Gastroesophageal sphincter (tissue), 4 donors: ENCODE measurements around the gene FAM168B. TPM values are rescaled to one million over a fixed set of nuclear protein-coding genes. Genes with fewer than 3 reads are reported as not detected.

ENCODE experiments used
- ATAC-seq: fragments of 150-250 bp; one replicate; pipeline ENCODE4 v1.9.1; 2016; ENCODE audit warnings: mild to moderate bottlenecking, moderate library complexity
- H3K27ac ChIP-seq, 4 donors: fragments of 200-600 bp; sonication (generic) in 3 of 4; 1 replicate in 3 of 4; 2 replicates in 1 of 4; pipeline ENCODE4 v1.5.1; 2016 to 2019
- H3K27me3 ChIP-seq: fragments of 200-600 bp; sonication (generic); one replicate; pipeline ENCODE4 v1.5.1; 2019
- H3K36me3 ChIP-seq, 2 donors: fragments of 200-600 bp; sonication (generic); one replicate each; pipeline ENCODE4 v1.5.1; 2019; ENCODE audit warnings: control low read depth in 1 of 2
- H3K4me1 ChIP-seq, 3 donors: fragments of 200-600 bp; sonication (generic); 1 replicate in 2 of 3; 2 replicates in 1 of 3; pipeline ENCODE4 v1.5.1; 2016 to 2019; ENCODE audit warnings: control low read depth in 2 of 3
- H3K4me3 ChIP-seq, 2 donors: fragments of 200-600 bp; sonication (generic); one replicate each; pipeline ENCODE4 v1.5.1; 2019; ENCODE audit warnings: mild to moderate bottlenecking in 1 of 2, moderate library complexity in 1 of 2
- H3K9me3 ChIP-seq, 3 donors: fragments of 200-600 bp; sonication (generic); one replicate each; pipeline ENCODE4 v1.5.1; 2017 to 2019; ENCODE audit warnings: control low read depth in 2 of 3
- EP300 ChIP-seq: sonication (generic); formaldehyde crosslinking; IDR thresholded peaks from one replicate; pipeline ENCODE4 v1.6.1; 2017; ENCODE audit warnings: antibody characterized with exemption, mild to moderate bottlenecking
- POLR2A ChIP-seq, 2 donors: fragments of 450-650 bp; IDR thresholded peaks; one replicate each; pipeline ENCODE4 v1.6.1; 2017; ENCODE audit warnings: antibody characterized with exemption in 2 of 2, mild to moderate bottlenecking in 2 of 2, moderate library complexity in 1 of 2
- POLR2AphosphoS5 ChIP-seq: sonication (generic); formaldehyde crosslinking; IDR thresholded peaks from one replicate; pipeline ENCODE4 v1.6.1; 2017; ENCODE audit warnings: antibody characterized with exemption
- WGBS, 2 donors: methylation state at CpG; one replicate each; pipeline ENCODE4 v1.1.5; 2018; ENCODE audit warnings: low coverage in 1 of 2; 5-methylcytosine and 5-hydroxymethylcytosine counted together
- total RNA-seq, 4 donors: library from RNA; depleted of rRNA; stranded (reverse); fragments of >200 nt; gene quantifications; one replicate each; pipeline ENCODE4 v1.1.0, GENCODE V29; 2016
- TF ChIP-seq, protein P1 (sequence below), 4 experiments: fragments of 200-600 bp in 2 of 4; fragments of 450-650 bp in 2 of 4; sonication (generic) in 1 of 4; IDR thresholded peaks; one replicate each; pipeline ENCODE4 v1.5.1; 2017 to 2019; ENCODE audit warnings: antibody characterized with exemption in 4 of 4, mild to moderate bottlenecking in 2 of 4, moderate library complexity in 2 of 4

The FAM168B gene
- total RNA-seq, 4 donors from 2014 or later = 184 to 244 (median 198) TPM

DNA sequence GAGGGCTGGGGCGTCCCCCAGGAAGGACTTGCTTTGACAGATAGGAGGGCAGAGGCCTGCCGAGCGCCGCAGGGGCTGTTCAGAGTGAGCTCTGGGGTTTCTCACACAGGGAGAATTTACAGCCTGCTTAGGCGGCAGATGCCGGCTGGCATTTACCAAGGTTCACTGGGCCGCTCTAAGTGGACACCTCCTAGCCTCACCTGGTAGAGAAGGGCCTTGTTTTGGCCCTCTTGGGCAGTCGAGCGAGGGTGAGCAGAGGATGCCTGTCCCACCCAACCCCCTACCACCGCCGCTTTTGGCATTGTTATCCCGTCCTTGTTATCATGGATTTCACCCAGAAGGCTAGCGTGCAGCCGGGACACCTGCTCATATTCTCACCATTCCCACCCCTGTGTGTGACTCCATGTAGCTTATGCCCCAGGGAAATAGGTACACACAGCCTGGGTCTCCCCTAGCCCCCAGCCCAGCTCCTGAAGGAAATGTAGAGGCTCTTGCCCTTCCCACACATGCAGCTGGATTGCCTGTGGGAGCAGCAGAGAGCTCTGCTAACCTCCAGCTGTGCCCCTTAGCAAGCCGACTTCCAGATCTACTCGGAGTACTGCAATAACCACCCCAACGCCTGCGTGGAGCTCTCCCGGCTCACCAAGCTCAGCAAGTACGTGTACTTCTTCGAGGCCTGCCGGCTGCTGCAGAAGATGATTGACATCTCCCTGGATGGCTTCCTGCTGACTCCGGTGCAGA lies 52.4 kb downstream of the FAM168B start:
- H3K27ac ChIP-seq = no peak overlapping the region
- no peak for ATAC-seq
- TF ChIP-seq POLR2A (IDR thresholded peaks at IDR 0.05) = no peak
- no peak for TF ChIP-seq EP300
- TF ChIP-seq, protein P1, sequence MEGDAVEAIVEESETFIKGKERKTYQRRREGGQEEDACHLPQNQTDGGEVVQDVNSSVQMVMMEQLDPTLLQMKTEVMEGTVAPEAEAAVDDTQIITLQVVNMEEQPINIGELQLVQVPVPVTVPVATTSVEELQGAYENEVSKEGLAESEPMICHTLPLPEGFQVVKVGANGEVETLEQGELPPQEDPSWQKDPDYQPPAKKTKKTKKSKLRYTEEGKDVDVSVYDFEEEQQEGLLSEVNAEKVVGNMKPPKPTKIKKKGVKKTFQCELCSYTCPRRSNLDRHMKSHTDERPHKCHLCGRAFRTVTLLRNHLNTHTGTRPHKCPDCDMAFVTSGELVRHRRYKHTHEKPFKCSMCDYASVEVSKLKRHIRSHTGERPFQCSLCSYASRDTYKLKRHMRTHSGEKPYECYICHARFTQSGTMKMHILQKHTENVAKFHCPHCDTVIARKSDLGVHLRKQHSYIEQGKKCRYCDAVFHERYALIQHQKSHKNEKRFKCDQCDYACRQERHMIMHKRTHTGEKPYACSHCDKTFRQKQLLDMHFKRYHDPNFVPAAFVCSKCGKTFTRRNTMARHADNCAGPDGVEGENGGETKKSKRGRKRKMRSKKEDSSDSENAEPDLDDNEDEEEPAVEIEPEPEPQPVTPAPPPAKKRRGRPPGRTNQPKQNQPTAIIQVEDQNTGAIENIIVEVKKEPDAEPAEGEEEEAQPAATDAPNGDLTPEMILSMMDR (IDR thresholded peaks at IDR 0.05) = no peak
- H3K4me1 ChIP-seq = peaks cover 0 to 10% (median 1%) of the 10 kb centered on the region in 3 donors
- H3K4me3 ChIP-seq = peak overlapping the region in 1 of 2 donors; percentile 21
- H3K9me3 ChIP-seq = no peaks in the 10 kb centered on the region
- peaks cover 0 to 54% of the 10 kb centered on the region in 2 donors for H3K36me3 ChIP-seq
- WGBS, 2 donors = 80 to 93% methylated on average over 1 to 4 of the region's 23 CpGs
- H3K27me3 ChIP-seq = peaks cover 4% of the 10 kb centered on the region

DNA sequence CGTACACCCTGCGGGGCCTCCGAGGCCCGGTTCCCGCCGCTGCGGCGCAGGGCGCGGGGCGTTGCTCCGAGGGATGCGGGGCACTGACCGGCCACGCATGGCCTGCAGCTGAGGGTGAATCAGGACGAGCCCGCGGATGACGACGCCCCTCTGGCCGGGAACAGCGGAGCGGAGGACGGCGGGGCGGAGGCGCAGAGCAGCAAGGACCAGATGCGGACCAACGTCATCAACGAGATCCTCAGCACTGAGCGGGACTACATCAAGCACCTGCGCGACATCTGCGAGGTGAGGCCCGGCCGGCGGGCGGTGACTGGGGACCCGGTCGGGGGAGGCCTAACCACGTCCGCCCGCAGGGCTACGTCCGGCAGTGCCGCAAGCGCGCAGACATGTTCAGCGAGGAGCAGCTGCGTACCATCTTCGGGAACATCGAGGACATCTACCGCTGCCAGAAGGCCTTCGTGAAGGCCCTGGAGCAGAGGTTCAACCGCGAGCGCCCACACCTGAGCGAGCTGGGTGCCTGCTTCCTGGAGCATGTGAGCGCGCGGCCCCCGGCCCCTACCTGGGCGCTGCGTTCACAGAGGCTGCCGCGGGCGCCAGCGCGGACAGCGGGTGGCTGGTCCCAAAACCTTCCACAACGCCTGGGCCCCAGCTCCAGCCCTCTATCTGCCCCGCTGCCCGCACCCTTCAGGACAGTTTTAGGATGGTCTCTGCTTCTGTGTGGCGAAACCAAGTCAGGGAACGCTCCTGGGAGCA lies 53.2 kb downstream of the FAM168B start:
- Histone ChIP-seq H3K27ac (no peak overlapping the region), H3K9me3 (no peaks in the 10 kb centered on the region), H3K27me3 (peaks cover 9% of the 10 kb centered on the region), H3K4me3 (peak overlapping the region in 1 of 2 donors; percentile 21), H3K4me1 (peaks cover 0 to 17% (median 5%) of the 10 kb centered on the region in 3 donors), H3K36me3 (peaks cover 0 to 46% of the 10 kb centered on the region in 2 donors)
- TF ChIP-seq POLR2AphosphoS5 (no peak), POLR2A (IDR thresholded peaks at IDR 0.05) (no peak)
- 33 to 90% methylated on average over 2 to 3 of the region's 75 CpGs for WGBS, 2 donors
- no peak for ATAC-seq

DNA sequence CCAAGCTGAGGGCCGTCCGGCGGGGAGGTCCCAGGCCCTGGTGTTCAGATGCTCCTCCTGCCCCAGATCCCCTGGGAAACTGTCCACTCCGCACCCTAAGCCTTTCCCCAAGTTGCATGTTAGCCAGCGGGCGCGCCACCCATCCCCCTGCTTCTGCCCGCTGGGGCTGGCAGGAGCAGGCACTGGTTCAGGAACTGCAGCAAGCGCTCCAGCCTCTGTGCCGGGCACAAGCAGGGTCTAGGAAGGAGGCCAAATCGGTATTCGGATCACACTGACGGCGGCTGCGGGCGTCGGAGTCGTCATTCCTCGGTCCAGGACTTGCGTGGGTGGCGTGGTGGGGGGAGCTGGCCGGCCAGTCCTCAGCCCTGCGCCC lies 53.7 kb downstream of the FAM168B start:
- H3K27me3 ChIP-seq = peaks cover 10% of the 10 kb centered on the region
- WGBS, 2 donors = no CpG with 5 or more reads among the region's 23 CpGs
- H3K4me1 ChIP-seq = peaks cover 0 to 20% (median 5%) of the 10 kb centered on the region in 3 donors
- ATAC-seq = no peak
- H3K27ac ChIP-seq = no peak overlapping the region
- no peak for TF ChIP-seq POLR2AphosphoS5
- TF ChIP-seq EP300 = no peak
- TF ChIP-seq, protein P1 (IDR thresholded peaks at IDR 0.05) = no peak
- no peak for TF ChIP-seq POLR2A (IDR thresholded peaks at IDR 0.05)
- no peaks in the 10 kb centered on the region for H3K9me3 ChIP-seq
- peaks cover 0 to 41% of the 10 kb centered on the region in 2 donors for H3K36me3 ChIP-seq
- H3K4me3 ChIP-seq = peak overlapping the region in 1 of 2 donors; percentile 21

DNA sequence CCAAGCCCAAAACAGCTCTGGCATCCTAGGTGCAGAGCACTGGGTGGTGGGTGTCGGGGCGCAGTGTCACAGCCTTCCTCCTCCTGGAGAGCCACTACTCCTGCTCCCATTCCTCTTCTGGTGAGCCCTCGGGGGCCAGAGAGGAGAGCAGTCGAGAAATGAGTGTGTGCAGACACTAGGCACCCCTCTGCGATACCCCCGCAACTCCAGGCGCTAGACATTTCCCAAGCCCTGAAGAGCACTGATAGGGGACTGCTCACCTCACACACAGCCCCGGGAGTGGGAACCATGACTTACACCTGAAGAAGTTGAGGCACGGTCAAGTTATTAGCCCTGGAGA lies 54.2 kb downstream of the FAM168B start:
- Histone ChIP-seq H3K9me3 (no peaks in the 10 kb centered on the region), H3K36me3 (peaks cover 0 to 36% of the 10 kb centered on the region in 2 donors), H3K27ac (no peak overlapping the region), H3K4me3 (no peak overlapping the region), H3K27me3 (peaks cover 10% of the 10 kb centered on the region), H3K4me1 (peaks cover 0 to 24% (median 5%) of the 10 kb centered on the region in 3 donors)
- no peak for TF ChIP-seq POLR2AphosphoS5
- TF ChIP-seq, protein P1 (IDR thresholded peaks at IDR 0.05) = no peak
- no peak for TF ChIP-seq EP300
- TF ChIP-seq POLR2A (IDR thresholded peaks at IDR 0.05) = no peak
- 73 to 80% methylated on average over 2 to 4 of the region's 9 CpGs for WGBS, 2 donors
- ATAC-seq = no peak

DNA sequence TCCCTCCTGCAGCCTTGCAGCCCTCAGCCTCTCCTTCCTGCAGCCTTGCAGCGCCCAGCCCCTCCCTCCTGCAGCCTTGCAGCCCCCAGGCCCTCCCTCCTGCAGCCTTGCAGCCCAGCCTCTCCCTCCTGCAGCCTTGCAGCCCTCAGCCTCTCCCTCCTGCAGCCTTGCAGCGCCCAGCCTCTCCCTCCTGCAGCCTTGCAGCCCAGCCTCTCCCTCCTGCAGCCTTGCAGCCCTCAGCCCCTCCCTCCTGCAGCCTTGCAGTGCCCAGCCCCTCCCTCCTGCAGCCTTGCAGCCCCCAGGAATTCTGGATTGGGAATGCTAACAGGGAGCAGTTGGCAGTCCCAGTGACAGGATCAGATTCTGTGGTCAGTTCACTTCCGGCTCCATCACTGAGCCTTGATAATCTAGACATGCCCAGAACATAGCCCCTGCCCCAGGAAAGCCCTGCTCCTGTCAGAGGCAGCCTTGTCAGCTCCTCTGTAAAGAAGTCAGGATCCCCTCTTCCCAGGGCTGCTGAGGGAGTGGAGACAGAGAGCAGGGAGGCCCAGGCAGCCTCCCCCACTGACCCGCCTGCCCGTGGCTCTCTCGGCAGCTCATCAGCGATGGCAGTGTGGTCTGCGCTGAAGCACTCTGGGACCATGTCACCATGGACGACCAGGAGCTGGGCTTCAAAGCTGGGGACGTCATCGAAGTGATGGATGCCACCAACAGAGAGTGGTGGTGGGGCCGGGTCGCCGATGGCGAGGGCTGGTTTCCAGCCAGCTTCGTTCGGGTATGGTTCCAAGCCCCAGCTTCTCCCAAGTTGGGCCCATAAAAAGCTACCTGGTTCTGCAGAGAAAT lies 54.8 kb downstream of the FAM168B start:
- Histone ChIP-seq H3K4me3 (no peak overlapping the region), H3K9me3 (no peaks in the 10 kb centered on the region), H3K36me3 (peaks cover 0 to 30% of the 10 kb centered on the region in 2 donors), H3K27me3 (peaks cover 10% of the 10 kb centered on the region), H3K27ac (no peak overlapping the region), H3K4me1 (peaks cover 0 to 28% (median 5%) of the 10 kb centered on the region in 3 donors)
- ATAC-seq = no peak
- TF ChIP-seq, protein P1 (IDR thresholded peaks at IDR 0.05) = no peak
- TF ChIP-seq POLR2A (IDR thresholded peaks at IDR 0.05) (no peak), POLR2AphosphoS5 (no peak)
- WGBS, 2 donors = 100% methylated on average over 2 of the region's 17 CpGs; no CpG with 5 or more reads in 1 of the 2 donors
